GM18907 (cell line): ENCODE data around the gene AP3M1.
"Not testable (repeated sequence)": the region's sequence is repeated elsewhere in the genome, so short reads cannot be mapped to it uniquely, and the experiment has no call there.

ENCODE experiments used
- ATAC-seq: cut with Tn5 transposase; IDR thresholded peaks from one replicate; pipeline ENCODE4 v1.9.1; 2021; ENCODE audit warnings: mild to moderate bottlenecking, moderate library complexity; ENCODE audit not compliant: unreplicated experiment

Gene AP3M1

GRCh38 chr10:74150204-74150989, at the start of gene AP3M1:
AP3M1 (minus strand) TSS chr10:74150828; CDS start chr10:74138379, 12,449 bp downstream.
- ATAC-seq: peak; percentile 49

- ATAC-seq: no peak
These were observed 48.7 kb upstream of the AP3M1 start for GRCh38 chr10:74199315-74199714.

GRCh38 chr10:74194999-74195398, 44.4 kb upstream of the AP3M1 start:
- ATAC-seq: no peak

- ATAC-seq: no peak
These were observed 43.9 kb upstream of the AP3M1 start for GRCh38 chr10:74194545-74194944.

GRCh38 chr10:74190494-74190893, 39.9 kb upstream of the AP3M1 start:
- ATAC-seq: peak; percentile 18

GRCh38 chr10:74189999-74190421, 39.4 kb upstream of the AP3M1 start:
- ATAC-seq: peak; percentile 84

GRCh38 chr10:74188617-74189016, 38.0 kb upstream of the AP3M1 start:
- ATAC-seq: not testable (repeated sequence)

- ATAC-seq: no peak
These were observed 36.6 kb upstream of the AP3M1 start for GRCh38 chr10:74187237-74187636.

- no peak for ATAC-seq
These were observed 36.0 kb upstream of the AP3M1 start for GRCh38 chr10:74186678-74187077.

- ATAC-seq: no peak
These were observed 28.6 kb upstream of the AP3M1 start for GRCh38 chr10:74179111-74179710.

GRCh38 chr10:74178042-74178791, 27.6 kb upstream of the AP3M1 start:
- no peak for ATAC-seq

GRCh38 chr10:74177140-74177677, 26.6 kb upstream of the AP3M1 start:
- ATAC-seq: peak; percentile 22

GRCh38 chr10:74176380-74177139, 25.9 kb upstream of the AP3M1 start:
- ATAC-seq: peak; percentile 92

GRCh38 chr10:74175510-74176379, 25.1 kb upstream of the AP3M1 start:
- ATAC-seq: no peak

- ATAC-seq: no peak
These were observed 23.9 kb upstream of the AP3M1 start for GRCh38 chr10:74174521-74174920.

GRCh38 chr10:74171625-74172024, 21.0 kb upstream of the AP3M1 start:
- no peak for ATAC-seq

- ATAC-seq: no peak
These were observed 16.8 kb upstream of the AP3M1 start for GRCh38 chr10:74167443-74167842.

- no peak for ATAC-seq
These were observed 14.9 kb upstream of the AP3M1 start for GRCh38 chr10:74165530-74165901.

- no peak for ATAC-seq
These were observed 14.3 kb upstream of the AP3M1 start for GRCh38 chr10:74164716-74165529.
